HCT116 (cell line): Measurements from ENCODE around the gene ATP13A5. TPM values are rescaled to one million over a fixed set of nuclear protein-coding genes. Genes with fewer than 3 reads are reported as not detected.

Experiments used
- ATAC-seq: fragments of 200-7000 bp; cut with Tn5 transposase; 2 replicates; pipeline ENCODE4 v1.9.1; 2020; ENCODE audit warnings: mild to moderate bottlenecking, moderate library complexity
- BruUV-seq: library from RNA; stranded (reverse); fragments of 400-500 nt; replicated peaks from 2 replicates; lab custom pipeline; 2021; lab: Mats Ljungman, UMichigan
- CTCF ChIA-PET: fragments of 300-600 bp; sonication (Branson Sonifier 250); formaldehyde crosslinking; loops from one replicate; lab custom pipeline; 2021; ENCODE audit warnings: antibody characterized with exemption; lab: Charles Lee
- POLR2A ChIA-PET: fragments of 300-600, 350-600 bp; sonication (Branson Sonifier 250); formaldehyde crosslinking; loops from one replicate; lab custom pipeline; 2021; ENCODE audit warnings: antibody characterized with exemption; lab: Charles Lee
- RAD21 ChIA-PET, 2 experiments: fragments of 300-600 bp; sonication (Branson Sonifier 250); formaldehyde crosslinking; loops; one replicate each; lab custom pipeline; 2023; ENCODE audit warnings: low total read pairs in 2 of 2; ENCODE audit not compliant: uncharacterized antibody in 2 of 2, unreplicated experiment in 2 of 2, low non-redundant PET in 1 of 2; lab: Charles Lee
- DNase-seq: peaks from one replicate; pipeline ENCODE4 v3.0.0-alpha.2; 2010; ENCODE audit warnings: low read depth, low spot score
- H2AFZ ChIP-seq: fragments of 200-600 bp; shearing (Covaris generic), sonication (generic); 2 replicates; pipeline ENCODE4 v1.6.1; 2017; ENCODE audit warnings: low read depth, mixed run types, mixed read lengths, antibody characterized with exemption, low read length; ENCODE audit not compliant: poor library complexity, severe bottlenecking
- H3K27ac ChIP-seq: 2 replicates; pipeline ENCODE4 v1.5.1; 2012; ENCODE audit warnings: low read depth, low read length
- H3K27me3 ChIP-seq: fragments of 200-600 bp; sonication (generic); 2 replicates; pipeline ENCODE4 v1.6.1; 2016; ENCODE audit warnings: mixed run types, low read length, mixed read lengths; ENCODE audit not compliant: insufficient read depth
- H3K36me3 ChIP-seq, 2 experiments: fragments of 200-500 bp in 1 of 2; fragments of 200-600 bp in 1 of 2; sonication (Bioruptor generic) in 1 of 2; sonication (generic) in 1 of 2; 2 replicates each; pipeline versions ENCODE4 v1.5.1 to v1.6.1; 2014 to 2016; ENCODE audit warnings: low read length in 2 of 2, inconsistent platforms in 1 of 2, mixed read lengths in 1 of 2, mixed run types in 1 of 2; ENCODE audit not compliant: insufficient read depth in 2 of 2, control insufficient read depth in 1 of 2
- H3K4me1 ChIP-seq, 2 experiments: fragments of 200-600 bp in 1 of 2; sonication (generic) in 1 of 2; 2 replicates each; pipeline versions ENCODE4 v1.5.1 to v1.6.1; 2012 to 2017; ENCODE audit warnings: low read length in 2 of 2, inconsistent platforms in 1 of 2, mild to moderate bottlenecking in 1 of 2, mixed read lengths in 1 of 2, mixed run types in 1 of 2, moderate library complexity in 1 of 2; ENCODE audit not compliant: insufficient read depth in 2 of 2, control insufficient read depth in 1 of 2
- H3K4me2 ChIP-seq: fragments of 200-600 bp; sonication (generic); 2 replicates; pipeline ENCODE4 v1.6.1; 2017; ENCODE audit warnings: mixed run types, low read length, mixed read lengths
- H3K4me3 ChIP-seq, 2 experiments: fragments of 200-600 bp in 1 of 2; sonication (generic) in 1 of 2; replicated peaks in 1 of 2; 2 replicates each; pipeline ENCODE4 v1.5.1; 2011 to 2016; ENCODE audit warnings: low read length in 2 of 2, control low read depth in 1 of 2, low read depth in 1 of 2, mild to moderate bottlenecking in 1 of 2, mixed read lengths in 1 of 2, mixed run types in 1 of 2
- H3K79me2 ChIP-seq: fragments of 200-600 bp; sonication (generic); 2 replicates; pipeline ENCODE4 v1.6.1; 2017; ENCODE audit warnings: mild to moderate bottlenecking, mixed run types, low read length, moderate library complexity, mixed read lengths; ENCODE audit not compliant: insufficient read depth
- H3K9ac ChIP-seq: fragments of 200-600 bp; sonication (generic); 2 replicates; pipeline ENCODE4 v1.6.1; 2016; ENCODE audit warnings: low read length, mixed read lengths
- H3K9me2 ChIP-seq: fragments of 200-600 bp; sonication (generic), shearing (Covaris generic); 2 replicates; pipeline ENCODE4 v1.6.1; 2017; ENCODE audit warnings: mixed run types, mild to moderate bottlenecking, moderate library complexity; ENCODE audit not compliant: insufficient read depth
- H3K9me3 ChIP-seq, 2 experiments: fragments of 200-500 bp in 1 of 2; fragments of 200-600 bp in 1 of 2; sonication (Bioruptor generic) in 1 of 2; sonication (generic) in 1 of 2; 2 replicates each; pipeline ENCODE4 v1.6.1; 2014 to 2017; ENCODE audit warnings: low read length in 2 of 2, mixed read lengths in 2 of 2, inconsistent platforms in 1 of 2, low read depth in 1 of 2, mild to moderate bottlenecking in 1 of 2, mixed run types in 1 of 2, moderate library complexity in 1 of 2; ENCODE audit not compliant: control insufficient read depth in 1 of 2, insufficient read depth in 1 of 2
- H4K20me1 ChIP-seq: fragments of 200-600 bp; sonication (generic), shearing (Covaris generic); 2 replicates; pipeline ENCODE4 v1.6.1; 2017; ENCODE audit warnings: mixed run types, mild to moderate bottlenecking, moderate library complexity; ENCODE audit not compliant: insufficient read depth
- CBX3 ChIP-seq: IDR thresholded peaks from 2 replicates; pipeline ENCODE4 v1.6.1; 2012; ENCODE audit warnings: low read depth
- EZH2 ChIP-seq: fragments of 200-600 bp; sonication (generic); IDR thresholded peaks from 2 replicates; pipeline ENCODE4 v1.6.1; 2017; ENCODE audit warnings: antibody characterized with exemption, mixed run types
- EZH2phosphoT487 ChIP-seq: fragments of 200-600 bp; IDR thresholded peaks from 2 replicates; pipeline ENCODE4 v1.6.1; 2018; ENCODE audit warnings: antibody characterized with exemption, borderline replicate concordance
- FOSL1 ChIP-seq: IDR thresholded peaks from 2 replicates; pipeline ENCODE4 v1.6.1; 2012; ENCODE audit warnings: low read depth
- MAX ChIP-seq: IDR thresholded peaks from 2 replicates; pipeline ENCODE4 v1.6.1; 2012
- POLR2AphosphoS5 ChIP-seq: IDR thresholded peaks from 2 replicates; pipeline ENCODE4 v1.6.1; 2011; ENCODE audit warnings: mild to moderate bottlenecking, low read depth, low read length, moderate library complexity
- SP1 ChIP-seq: IDR thresholded peaks from 2 replicates; pipeline ENCODE4 v1.6.1; 2012; ENCODE audit warnings: low read depth
- TCF7L2 ChIP-seq: IDR thresholded peaks from 2 replicates; pipeline ENCODE4 v1.7.0; 2011; ENCODE audit warnings: borderline replicate concordance, inconsistent platforms; ENCODE audit not compliant: insufficient read depth, insufficient read length; ENCODE audit errors: extremely low read depth
- ZFX ChIP-seq: fragments of 450-650 bp; IDR thresholded peaks from 2 replicates; pipeline ENCODE4 v1.6.1; 2017
- intact Hi-C: fragments of 100-400 bp; cut with micrococcal nuclease; formaldehyde crosslinking; loops from 2 replicates; pipeline ENCODE4 v1.10.0; 2022
- total RNA-seq: library from RNA; stranded (reverse); gene quantifications from one replicate; pipeline ENCODE4 v1.2.1, GENCODE V29; 2021; ENCODE audit not compliant: unreplicated experiment
- TF ChIP-seq, protein P1 (sequence below): IDR thresholded peaks from 2 replicates; pipeline ENCODE4 v1.6.1; 2012

ATP13A5 gene
- total RNA-seq, 1 experiment from 2014 or later = not detected

DNA sequence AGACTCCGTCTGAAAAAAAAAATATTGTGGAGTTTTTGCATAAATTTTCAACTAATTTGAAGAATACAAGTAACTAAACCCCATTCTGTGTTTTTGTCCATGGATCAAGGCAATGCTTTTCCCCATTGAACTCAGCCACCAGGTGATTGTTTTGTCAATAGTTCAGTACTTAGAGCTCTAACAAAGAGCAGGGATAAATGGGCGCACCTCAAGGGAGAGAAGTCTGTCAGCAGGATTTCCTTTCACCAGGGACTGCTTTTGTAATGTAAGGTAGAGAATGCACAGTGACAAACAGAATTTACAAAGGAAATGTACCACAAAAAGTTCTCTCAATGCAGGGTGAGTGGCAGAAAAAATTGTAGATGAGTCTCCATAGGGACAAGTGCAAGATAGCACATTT lies 10.8 kb upstream of the ATP13A5 start:
- RAD21 ChIA-PET = no interaction called here
- Histone ChIP-seq H3K9me3 (no peaks in the 10 kb centered on the region), H3K9me2 (no peaks in the 10 kb centered on the region), H3K79me2 (no peaks in the 10 kb centered on the region), H3K36me3 (no peaks in the 10 kb centered on the region), H4K20me1 (no peaks in the 10 kb centered on the region), H3K27ac (no peak overlapping the region), H3K27me3 (peaks cover 43% of the 10 kb centered on the region), H3K9ac (no peak overlapping the region), H3K4me3 (no peak overlapping the region), H3K4me1 (peaks cover 0 to 4% of the 10 kb centered on the region in 2 experiments; a peak in 1 of 4 replicates), H2AFZ (no peak overlapping the region), H3K4me2 (no peak overlapping the region)
- POLR2A ChIA-PET = no interaction called here
- ATAC-seq (no peak), DNase-seq (no peak)
- no TSS peak for BruUV-seq
- CTCF ChIA-PET = no interaction called here
- intact Hi-C loops = no loop called here
- no peak for TF ChIP-seq POLR2AphosphoS5
- no peak for TF ChIP-seq FOSL1
- no peak for TF ChIP-seq EZH2
- no peak for TF ChIP-seq ZFX
- TF ChIP-seq TCF7L2 = no peak
- TF ChIP-seq CBX3 = no peak
- no peak for TF ChIP-seq SP1
- no peak for TF ChIP-seq EZH2phosphoT487
- TF ChIP-seq MAX = no peak

DNA sequence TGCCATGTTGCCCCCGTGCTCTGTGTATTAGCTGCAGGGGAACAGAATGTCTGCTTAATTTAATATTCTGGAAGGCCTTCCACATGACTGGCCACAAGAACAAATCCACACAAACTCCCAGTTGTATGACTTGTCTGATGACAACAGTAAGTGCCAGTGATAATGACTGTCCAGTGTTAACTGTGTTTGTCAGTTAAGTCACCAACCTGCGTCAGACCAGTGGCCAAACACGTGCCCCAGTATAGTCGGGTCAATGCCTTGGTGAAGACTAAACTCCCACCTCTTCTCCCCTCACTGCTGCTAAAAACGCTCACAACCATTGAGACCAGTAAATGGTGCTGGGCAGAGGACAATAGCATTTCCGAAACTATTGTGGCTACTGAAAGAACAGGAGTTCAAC lies 9.8 kb upstream of the ATP13A5 start:
- BruUV-seq = no TSS peak
- ATAC-seq (no peak), DNase-seq (no peak)
- CTCF ChIA-PET = no interaction called here
- H3K9me2 ChIP-seq = no peaks in the 10 kb centered on the region
- H3K27me3 ChIP-seq = peaks cover 51% of the 10 kb centered on the region
- no peak overlapping the region for H3K4me3 ChIP-seq
- TF ChIP-seq, protein P1, sequence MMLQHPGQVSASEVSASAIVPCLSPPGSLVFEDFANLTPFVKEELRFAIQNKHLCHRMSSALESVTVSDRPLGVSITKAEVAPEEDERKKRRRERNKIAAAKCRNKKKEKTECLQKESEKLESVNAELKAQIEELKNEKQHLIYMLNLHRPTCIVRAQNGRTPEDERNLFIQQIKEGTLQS = no peak
- TF ChIP-seq FOSL1 = no peak
- RAD21 ChIA-PET = no interaction called here
- POLR2A ChIA-PET = no interaction called here
- no peaks in the 10 kb centered on the region for H4K20me1 ChIP-seq
- H2AFZ ChIP-seq = no peak overlapping the region
- H3K4me1 ChIP-seq = peaks cover 0 to 4% of the 10 kb centered on the region in 2 experiments; a peak in 1 of 4 replicates
- no peaks in the 10 kb centered on the region for H3K36me3 ChIP-seq
- no peaks in the 10 kb centered on the region for H3K9me3 ChIP-seq
- intact Hi-C loops = no loop called here
- H3K79me2 ChIP-seq = no peaks in the 10 kb centered on the region
- H3K27ac ChIP-seq = no peak overlapping the region
- H3K9ac ChIP-seq = no peak overlapping the region
- no peak overlapping the region for H3K4me2 ChIP-seq
